Keratinocyte (primary cell): Measurements from ENCODE around the gene AUH. TPM values are rescaled to one million over a fixed set of nuclear protein-coding genes. Genes with fewer than 3 reads are reported as not detected.

ENCODE experiments used
- DNase-seq: peaks from one replicate; pipeline ENCODE4 v3.0.0-alpha.2; 2011; ENCODE audit warnings: low read depth, missing footprints, low spot score
- FAIRE-seq: peaks from 2 replicates; lab custom pipeline; 2011; peaks lifted over from hg19 to GRCh38; lab: Jason Lieb, UNC
- H2AFZ ChIP-seq: 2 replicates; pipeline ENCODE4 v1.6.0; 2012; ENCODE audit warnings: low read length, control low read depth, inconsistent platforms; ENCODE audit not compliant: control insufficient read depth
- H3K27ac ChIP-seq: 2 replicates; pipeline ENCODE4 v1.5.1; 2011; ENCODE audit warnings: low read length; ENCODE audit not compliant: control insufficient read depth, insufficient read depth
- H3K27me3 ChIP-seq: 3 replicates; pipeline ENCODE4 v1.6.0; 2011; ENCODE audit warnings: low read length; ENCODE audit not compliant: control insufficient read depth, insufficient read depth; ENCODE audit errors: extremely low read depth
- H3K36me3 ChIP-seq, 2 experiments: 2 replicates in 1 of 2; 3 replicates in 1 of 2; pipeline ENCODE4 v1.5.1; 2011; ENCODE audit warnings: low read length in 2 of 2, mild to moderate bottlenecking in 1 of 2; ENCODE audit not compliant: control insufficient read depth in 2 of 2, insufficient read depth in 2 of 2; ENCODE audit errors: extremely low read depth in 1 of 2
- H3K4me1 ChIP-seq: 3 replicates; pipeline ENCODE4 v1.5.1; 2011; ENCODE audit warnings: low read length; ENCODE audit not compliant: control insufficient read depth, insufficient read depth; ENCODE audit errors: extremely low read depth
- H3K4me2 ChIP-seq: 3 replicates; pipeline ENCODE4 v1.6.0; 2011; ENCODE audit warnings: low read depth, low read length; ENCODE audit not compliant: control insufficient read depth, insufficient read depth; ENCODE audit errors: extremely low read depth
- H3K4me3 ChIP-seq, 3 experiments: fragments of 200-600 bp in 1 of 3; sonication (generic) in 1 of 3; 2 replicates in 2 of 3; 3 replicates in 1 of 3; pipeline ENCODE4 v1.5.1; 2011 to 2016; ENCODE audit warnings: low read length in 3 of 3, mild to moderate bottlenecking in 3 of 3, control low read depth in 2 of 3, inconsistent platforms in 1 of 3, low read depth in 1 of 3, mixed read lengths in 1 of 3, mixed run types in 1 of 3, moderate library complexity in 1 of 3; ENCODE audit not compliant: control insufficient read depth in 2 of 3, insufficient read depth in 2 of 3; ENCODE audit errors: extremely low read depth in 1 of 3
- H3K79me2 ChIP-seq: 2 replicates; pipeline ENCODE4 v1.6.0; 2012; ENCODE audit warnings: low read length; ENCODE audit not compliant: control insufficient read depth, insufficient read depth
- H3K9ac ChIP-seq: 3 replicates; pipeline ENCODE4 v1.6.0; 2011; ENCODE audit warnings: low read length; ENCODE audit not compliant: control insufficient read depth, insufficient read depth; ENCODE audit errors: extremely low read depth
- H3K9me1 ChIP-seq: 3 replicates; pipeline ENCODE4 v1.6.0; 2011; ENCODE audit warnings: low read length; ENCODE audit not compliant: control insufficient read depth, insufficient read depth; ENCODE audit errors: extremely low read depth
- H3K9me3 ChIP-seq: 2 replicates; pipeline ENCODE4 v1.5.1; 2012; ENCODE audit warnings: low read depth, low read length; ENCODE audit not compliant: control insufficient read depth
- H4K20me1 ChIP-seq: 3 replicates; pipeline ENCODE4 v1.6.0; 2011; ENCODE audit warnings: low read length; ENCODE audit not compliant: control insufficient read depth, insufficient read depth; ENCODE audit errors: extremely low read depth
- CTCF ChIP-seq, 3 experiments: IDR thresholded peaks in 1 of 3; conservative IDR thresholded peaks in 1 of 3; optimal IDR thresholded peaks in 1 of 3; 2 replicates in 2 of 3; 3 replicates in 1 of 3; pipeline versions ENCODE3 to v1.5.1; 2011; ENCODE audit warnings: low read length in 3 of 3, mild to moderate bottlenecking in 3 of 3, moderate library complexity in 2 of 3, control low read depth in 1 of 3, inconsistent platforms in 1 of 3; ENCODE audit not compliant: insufficient read depth in 2 of 3; ENCODE audit errors: extremely low read depth in 1 of 3
- EZH2 ChIP-seq: IDR thresholded peaks from one replicate; pipeline ENCODE4 v1.6.1; 2012; ENCODE audit warnings: inconsistent platforms, mild to moderate bottlenecking, low read length, moderate library complexity
- dilution Hi-C: fragments of 300-500 bp; cut with MboI; formaldehyde crosslinking; loops from one replicate; pipeline ENCODE4 v1.7.0; 2020; ENCODE audit warnings: low sequenced_read_pairs; ENCODE audit not compliant: extremely low pct_ligation_motif_present
- polyA plus RNA-seq, 5 experiments: library from polyadenylated mRNA; depleted of rRNA in 3 of 5; stranded (reverse) in 3 of 5; stranded (forward) in 1 of 5; unstranded in 1 of 5; fragments of >200 nt; gene quantifications; 1 replicate in 1 of 5; 2 replicates in 3 of 5; 3 replicates in 1 of 5; pipeline versions ENCODE4 v1.2.1 to v1.2.3, GENCODE V29; 2011 to 2012; ENCODE audit warnings: missing spikeins in 2 of 5, low read depth in 1 of 5, low replicate concordance in 1 of 5

AUH gene
- polyA plus RNA-seq, 1 donor (not counting 4 experiments of a cell fraction or from before 2014, with no cell fraction given), result 5.5 TPM

- dilution Hi-C loops, result no loop called here
- DNase-seq, result no peak
Observed at GRCh38 chr9:91342575-91342974, 19.1 kb downstream of the AUH start.

GRCh38 chr9:91341749-91342148 is 20.0 kb downstream of the AUH start:
- H3K79me2 ChIP-seq, result no peaks in the 10 kb centered on the region
- H4K20me1 ChIP-seq, result no peaks in the 10 kb centered on the region
- no peak overlapping the region for H2AFZ ChIP-seq
- H3K4me1 ChIP-seq, result no peaks in the 10 kb centered on the region
- DNase-seq (no peak), FAIRE-seq (no peak)
- peaks cover 6% of the 10 kb centered on the region in 2 experiments for H3K36me3 ChIP-seq
- no peaks in the 10 kb centered on the region for H3K9me1 ChIP-seq
- no peaks in the 10 kb centered on the region for H3K9me3 ChIP-seq
- TF ChIP-seq EZH2, result no peak
- no peak overlapping the region for H3K4me3 ChIP-seq
- dilution Hi-C loops, result no loop called here
- no peaks in the 10 kb centered on the region for H3K27me3 ChIP-seq
- H3K4me2 ChIP-seq, result no peak overlapping the region
- H3K27ac ChIP-seq, result no peak overlapping the region
- H3K9ac ChIP-seq, result no peak overlapping the region

More at GRCh38 chr9:91342575-91342974, 19.1 kb downstream of the AUH start:
- H3K4me3 ChIP-seq, result no peak overlapping the region
- H3K27me3 ChIP-seq, result no peaks in the 10 kb centered on the region
- TF ChIP-seq EZH2, result no peak
- TF ChIP-seq CTCF (optimal IDR thresholded peaks at IDR 0.05 in 1 of 3, IDR thresholded peaks at IDR 0.05 in 1 of 3, conservative IDR thresholded peaks at IDR 0.05 in 1 of 3; ENCODE audit: extremely low read depth in 1 of 3, insufficient read depth in 2 of 3, low read length in 3 of 3), result no peak
- no peak overlapping the region for H2AFZ ChIP-seq
- no peaks in the 10 kb centered on the region for H3K79me2 ChIP-seq
- H3K9ac ChIP-seq, result no peak overlapping the region
- no peak overlapping the region for H3K4me2 ChIP-seq
- no peak overlapping the region for H3K27ac ChIP-seq
- H3K4me1 ChIP-seq, result no peaks in the 10 kb centered on the region
- H3K9me3 ChIP-seq, result no peaks in the 10 kb centered on the region
- H3K36me3 ChIP-seq, result peaks cover 6% of the 10 kb centered on the region in 2 experiments
- H4K20me1 ChIP-seq, result no peaks in the 10 kb centered on the region
- H3K9me1 ChIP-seq, result no peaks in the 10 kb centered on the region
- no peak for FAIRE-seq

- TF ChIP-seq CTCF (optimal IDR thresholded peaks at IDR 0.05 in 1 of 3, IDR thresholded peaks at IDR 0.05 in 1 of 3, conservative IDR thresholded peaks at IDR 0.05 in 1 of 3; ENCODE audit: extremely low read depth in 1 of 3, insufficient read depth in 2 of 3, low read length in 3 of 3) (peak in 1 of 3 experiments; percentile 25), EZH2 (no peak)
- H2AFZ ChIP-seq, result no peak overlapping the region
- no peaks in the 10 kb centered on the region for H4K20me1 ChIP-seq
- dilution Hi-C loops, result no loop called here
- no peak for FAIRE-seq
- no peak for DNase-seq
- H3K27ac ChIP-seq, result no peak overlapping the region
- no peak overlapping the region for H3K9ac ChIP-seq
- H3K4me1 ChIP-seq, result no peaks in the 10 kb centered on the region
- no peaks in the 10 kb centered on the region for H3K27me3 ChIP-seq
- H3K36me3 ChIP-seq, result peaks cover 6% of the 10 kb centered on the region in 2 experiments
- no peaks in the 10 kb centered on the region for H3K9me3 ChIP-seq
- no peak overlapping the region for H3K4me2 ChIP-seq
- no peaks in the 10 kb centered on the region for H3K79me2 ChIP-seq
- no peak overlapping the region for H3K4me3 ChIP-seq
- H3K9me1 ChIP-seq, result no peaks in the 10 kb centered on the region
Observed at GRCh38 chr9:91341258-91341746, 20.4 kb downstream of the AUH start.
